Liver (tissue), 9 donors: Measurements from ENCODE around the gene MUTYH. TPM values are rescaled to one million over a fixed set of nuclear protein-coding genes. Genes with fewer than 3 reads are reported as not detected.

Source experiments
- DNase-seq: peaks from one replicate; pipeline ENCODE4 v3.0.0-alpha.2; 2017; ENCODE audit warnings: low spot score
- H3K27ac ChIP-seq, 2 donors: one replicate each; pipeline ENCODE4 v1.7.0; 2013; ENCODE audit warnings: inconsistent platforms in 2 of 2, low read length in 2 of 2, control low read depth in 1 of 2, low read depth in 1 of 2, mild to moderate bottlenecking in 1 of 2
- H3K27me3 ChIP-seq, 4 donors: one replicate each; pipeline versions ENCODE4 v1.6.1 to v1.7.0; 2013; ENCODE audit warnings: low read length in 3 of 4, inconsistent platforms in 1 of 4, mild to moderate bottlenecking in 1 of 4, moderate library complexity in 1 of 4; ENCODE audit not compliant: control insufficient read depth in 4 of 4, insufficient read depth in 4 of 4
- H3K36me3 ChIP-seq, 4 donors: one replicate each; pipeline versions ENCODE4 v1.6.1 to v1.7.0; 2013; ENCODE audit warnings: low read length in 3 of 4, mild to moderate bottlenecking in 3 of 4, low read depth in 1 of 4, moderate library complexity in 1 of 4; ENCODE audit not compliant: control insufficient read depth in 4 of 4, insufficient read depth in 3 of 4
- H3K4me1 ChIP-seq, 4 donors: one replicate each; pipeline versions ENCODE4 v1.6.1 to v1.7.0; 2013; ENCODE audit warnings: low read length in 3 of 4, mild to moderate bottlenecking in 3 of 4, moderate library complexity in 1 of 4; ENCODE audit not compliant: control insufficient read depth in 4 of 4, insufficient read depth in 4 of 4
- H3K4me3 ChIP-seq, 3 donors: one replicate each; pipeline versions ENCODE4 v1.6.1 to v1.7.0; 2013; ENCODE audit warnings: low read length in 3 of 3, control low read depth in 1 of 3, low read depth in 1 of 3, mild to moderate bottlenecking in 1 of 3
- H3K9ac ChIP-seq, 2 donors: one replicate each; pipeline ENCODE4 v1.7.0; 2013; ENCODE audit warnings: low read length in 2 of 2, mild to moderate bottlenecking in 2 of 2, moderate library complexity in 2 of 2, control low read depth in 1 of 2, low read depth in 1 of 2
- H3K9me3 ChIP-seq, 4 donors: one replicate each; pipeline versions ENCODE4 v1.6.1 to v1.7.0; 2013; ENCODE audit warnings: low read length in 3 of 4; ENCODE audit not compliant: control insufficient read depth in 4 of 4
- CTCF ChIP-seq: fragments of 150-350 bp; IDR thresholded peaks from 2 replicates; pipeline ENCODE4 v1.5.1; 2017; ENCODE audit warnings: improper control_type of control experiment, low read depth, low read length; ENCODE audit not compliant: missing input control
- EGR1 ChIP-seq, 2 donors: IDR thresholded peaks; 2 replicates each; pipeline ENCODE4 v1.6.1; 2016 to 2018; ENCODE audit warnings: antibody characterized with exemption in 2 of 2, low read depth in 2 of 2
- FOXA1 ChIP-seq: IDR thresholded peaks from 2 replicates; pipeline ENCODE4 v1.6.1; 2016; ENCODE audit warnings: antibody characterized with exemption
- HNF4A ChIP-seq, 2 donors: conservative IDR thresholded peaks; 2 replicates each; pipeline ENCODE4 v1.6.1; 2016; ENCODE audit warnings: antibody characterized with exemption in 2 of 2, mild to moderate bottlenecking in 2 of 2
- HNF4G ChIP-seq: IDR thresholded peaks from 2 replicates; pipeline ENCODE4 v1.6.1; 2016; ENCODE audit warnings: antibody characterized with exemption
- JUND ChIP-seq, 2 donors: IDR thresholded peaks; 2 replicates each; pipeline ENCODE4 v1.6.1; 2016; ENCODE audit warnings: antibody characterized with exemption in 2 of 2
- RAD21 ChIP-seq, 2 donors: IDR thresholded peaks; 2 replicates each; pipeline ENCODE4 v1.6.1; 2016; ENCODE audit warnings: antibody characterized with exemption in 2 of 2, mild to moderate bottlenecking in 2 of 2
- SP1 ChIP-seq: IDR thresholded peaks from 2 replicates; pipeline ENCODE4 v1.6.1; 2018; ENCODE audit warnings: antibody characterized with exemption, mild to moderate bottlenecking
- TAF1 ChIP-seq: conservative IDR thresholded peaks from 2 replicates; pipeline ENCODE4 v1.6.1; 2016; ENCODE audit warnings: antibody characterized with exemption, mild to moderate bottlenecking
- YY1 ChIP-seq: IDR thresholded peaks from 2 replicates; pipeline ENCODE4 v1.6.1; 2016; ENCODE audit warnings: antibody characterized with exemption, mild to moderate bottlenecking
- WGBS: extraction: QIAGEN DNeasy Blood & Tissue Kit; methylation state at CpG from one replicate; pipeline ENCODE4 v1.1.7; 2013; 5-methylcytosine and 5-hydroxymethylcytosine counted together
- polyA plus RNA-seq, 2 donors: library from polyadenylated mRNA; stranded (reverse) in 1 of 2; unstranded in 1 of 2; fragments of 200-250 nt in 1 of 2; fragments of >200 nt in 1 of 2; fragmentation: Nextera tagmentation in 1 of 2; extraction: Ambion mirVana in 1 of 2; gene quantifications; one replicate each; pipeline versions ENCODE4 v1.2.1 to v1.2.3, GENCODE V29; 2013 to 2015
- total RNA-seq, 2 donors: library from RNA; depleted of rRNA; stranded (reverse); fragments of >200 nt; gene quantifications; one replicate each; pipeline ENCODE4 v1.2.3, GENCODE V29; 2014
- TF ChIP-seq, protein P1 (sequence below): IDR thresholded peaks from 2 replicates; pipeline ENCODE4 v1.6.1; 2016; ENCODE audit warnings: antibody characterized with exemption
- TF ChIP-seq, protein P2 (sequence below): IDR thresholded peaks from 2 replicates; pipeline ENCODE4 v1.6.1; 2016; ENCODE audit warnings: antibody characterized with exemption
- TF ChIP-seq, protein P3 (sequence below): IDR thresholded peaks from 2 replicates; pipeline ENCODE4 v1.6.1; 2016; ENCODE audit warnings: antibody characterized with exemption
- TF ChIP-seq, protein P4 (sequence below): IDR thresholded peaks from 2 replicates; pipeline ENCODE4 v1.6.1; 2016; ENCODE audit warnings: antibody characterized with exemption, mild to moderate bottlenecking
- donor health status: healthy.
- donor health status: healthy.
- donor health status: healthy.
- donor health status: healthy.
- donor health status: healthy.

The MUTYH gene
- total and polyA plus RNA-seq, 4 donors: 5.2 to 10.0 (median 8.2) TPM

DNA sequence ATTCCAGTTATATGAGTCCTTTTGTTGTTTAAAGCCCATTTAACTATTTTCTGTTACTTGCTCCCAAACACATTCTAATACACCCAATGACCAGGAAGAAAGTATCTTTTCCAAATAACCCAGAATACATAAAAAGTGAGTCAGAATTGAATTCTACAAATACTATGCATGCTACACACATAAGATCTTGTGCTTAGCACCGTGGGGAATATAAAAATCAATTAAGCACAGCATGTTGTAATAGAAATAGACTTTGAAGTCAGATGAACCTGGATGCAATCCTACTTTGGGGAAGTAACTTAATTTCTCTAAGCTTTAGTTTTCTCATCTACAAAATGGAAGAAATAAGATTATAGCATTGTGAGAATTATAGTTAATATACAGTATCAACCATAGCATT is 40.5 kb upstream of the MUTYH start:
- H3K27ac ChIP-seq: no peak overlapping the region
- H3K36me3 ChIP-seq: no peaks in the 10 kb centered on the region
- H3K27me3 ChIP-seq: no peaks in the 10 kb centered on the region
- peaks cover 0 to 2% (median under 1%) of the 10 kb centered on the region in 4 donors for H3K4me1 ChIP-seq
- H3K4me3 ChIP-seq: no peak overlapping the region
- 41% methylated on average over 1 of the region's 1 CpG for WGBS
- TF ChIP-seq HNF4A (conservative IDR thresholded peaks at IDR 0.05) (peak in 1 of 2 donors; percentile 4), CTCF (no peak)
- H3K9ac ChIP-seq: no peak overlapping the region
- DNase-seq: no peak
- H3K9me3 ChIP-seq: no peaks in the 10 kb centered on the region

GRCh38 chr1:45380125-45380524 is 39.9 kb upstream of the MUTYH start:
- Histone ChIP-seq H3K4me1 (peaks cover 0 to 2% (median under 1%) of the 10 kb centered on the region in 4 donors), H3K27me3 (no peaks in the 10 kb centered on the region), H3K9me3 (no peaks in the 10 kb centered on the region), H3K4me3 (no peak overlapping the region), H3K27ac (no peak overlapping the region), H3K36me3 (no peaks in the 10 kb centered on the region), H3K9ac (no peak overlapping the region)
- no peak for DNase-seq
- TF ChIP-seq, protein P1, sequence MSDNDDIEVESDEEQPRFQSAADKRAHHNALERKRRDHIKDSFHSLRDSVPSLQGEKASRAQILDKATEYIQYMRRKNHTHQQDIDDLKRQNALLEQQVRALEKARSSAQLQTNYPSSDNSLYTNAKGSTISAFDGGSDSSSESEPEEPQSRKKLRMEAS: no peak
- 94% methylated on average over 4 of the region's 4 CpGs for WGBS

GRCh38 chr1:45379524-45379923 is 39.3 kb upstream of the MUTYH start:
- Histone ChIP-seq H3K9me3 (no peaks in the 10 kb centered on the region), H3K27me3 (no peaks in the 10 kb centered on the region), H3K4me1 (peaks cover 0 to 2% (median under 1%) of the 10 kb centered on the region in 4 donors), H3K9ac (no peak overlapping the region), H3K4me3 (no peak overlapping the region), H3K36me3 (no peaks in the 10 kb centered on the region), H3K27ac (no peak overlapping the region)
- no peak for DNase-seq
- no peak for TF ChIP-seq TAF1
- TF ChIP-seq YY1: no peak
- TF ChIP-seq FOXA1: no peak
- TF ChIP-seq, protein P2, sequence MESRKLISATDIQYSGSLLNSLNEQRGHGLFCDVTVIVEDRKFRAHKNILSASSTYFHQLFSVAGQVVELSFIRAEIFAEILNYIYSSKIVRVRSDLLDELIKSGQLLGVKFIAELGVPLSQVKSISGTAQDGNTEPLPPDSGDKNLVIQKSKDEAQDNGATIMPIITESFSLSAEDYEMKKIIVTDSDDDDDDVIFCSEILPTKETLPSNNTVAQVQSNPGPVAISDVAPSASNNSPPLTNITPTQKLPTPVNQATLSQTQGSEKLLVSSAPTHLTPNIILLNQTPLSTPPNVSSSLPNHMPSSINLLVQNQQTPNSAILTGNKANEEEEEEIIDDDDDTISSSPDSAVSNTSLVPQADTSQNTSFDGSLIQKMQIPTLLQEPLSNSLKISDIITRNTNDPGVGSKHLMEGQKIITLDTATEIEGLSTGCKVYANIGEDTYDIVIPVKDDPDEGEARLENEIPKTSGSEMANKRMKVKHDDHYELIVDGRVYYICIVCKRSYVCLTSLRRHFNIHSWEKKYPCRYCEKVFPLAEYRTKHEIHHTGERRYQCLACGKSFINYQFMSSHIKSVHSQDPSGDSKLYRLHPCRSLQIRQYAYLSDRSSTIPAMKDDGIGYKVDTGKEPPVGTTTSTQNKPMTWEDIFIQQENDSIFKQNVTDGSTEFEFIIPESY: no peak
- 97% methylated on average over 6 of the region's 6 CpGs for WGBS

DNA sequence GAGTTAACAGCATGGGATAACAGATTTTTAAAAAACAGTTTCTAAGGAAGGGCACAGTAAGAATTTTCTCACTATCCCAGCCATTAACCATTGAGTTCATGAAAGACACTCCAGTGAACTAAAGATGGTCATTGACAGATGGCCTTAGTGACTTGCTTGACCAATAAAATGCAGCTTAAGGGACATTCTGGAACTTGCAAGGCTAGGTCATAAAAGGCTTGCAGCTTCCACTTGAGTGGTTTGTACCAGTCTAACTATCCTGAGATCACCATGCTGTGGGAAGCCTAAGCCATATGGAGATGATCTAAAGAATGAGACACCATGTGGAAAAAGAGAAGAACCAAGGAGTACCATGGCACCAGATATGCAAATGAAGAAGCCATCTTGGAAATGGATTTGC is 37.9 kb upstream of the MUTYH start:
- no peak overlapping the region for H3K27ac ChIP-seq
- peaks cover 0 to 2% (median under 1%) of the 10 kb centered on the region in 4 donors for H3K4me1 ChIP-seq
- DNase-seq: no peak
- no peaks in the 10 kb centered on the region for H3K36me3 ChIP-seq
- H3K27me3 ChIP-seq: no peaks in the 10 kb centered on the region
- no peak overlapping the region for H3K9ac ChIP-seq
- H3K4me3 ChIP-seq: no peak overlapping the region
- no peaks in the 10 kb centered on the region for H3K9me3 ChIP-seq
- no peak for TF ChIP-seq EGR1 (IDR thresholded peaks at IDR 0.05; ENCODE audit: low read depth in 2 of 2)
- no peak for TF ChIP-seq CTCF
- TF ChIP-seq, protein P3, sequence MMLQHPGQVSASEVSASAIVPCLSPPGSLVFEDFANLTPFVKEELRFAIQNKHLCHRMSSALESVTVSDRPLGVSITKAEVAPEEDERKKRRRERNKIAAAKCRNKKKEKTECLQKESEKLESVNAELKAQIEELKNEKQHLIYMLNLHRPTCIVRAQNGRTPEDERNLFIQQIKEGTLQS: no peak
- TF ChIP-seq, protein P4, sequence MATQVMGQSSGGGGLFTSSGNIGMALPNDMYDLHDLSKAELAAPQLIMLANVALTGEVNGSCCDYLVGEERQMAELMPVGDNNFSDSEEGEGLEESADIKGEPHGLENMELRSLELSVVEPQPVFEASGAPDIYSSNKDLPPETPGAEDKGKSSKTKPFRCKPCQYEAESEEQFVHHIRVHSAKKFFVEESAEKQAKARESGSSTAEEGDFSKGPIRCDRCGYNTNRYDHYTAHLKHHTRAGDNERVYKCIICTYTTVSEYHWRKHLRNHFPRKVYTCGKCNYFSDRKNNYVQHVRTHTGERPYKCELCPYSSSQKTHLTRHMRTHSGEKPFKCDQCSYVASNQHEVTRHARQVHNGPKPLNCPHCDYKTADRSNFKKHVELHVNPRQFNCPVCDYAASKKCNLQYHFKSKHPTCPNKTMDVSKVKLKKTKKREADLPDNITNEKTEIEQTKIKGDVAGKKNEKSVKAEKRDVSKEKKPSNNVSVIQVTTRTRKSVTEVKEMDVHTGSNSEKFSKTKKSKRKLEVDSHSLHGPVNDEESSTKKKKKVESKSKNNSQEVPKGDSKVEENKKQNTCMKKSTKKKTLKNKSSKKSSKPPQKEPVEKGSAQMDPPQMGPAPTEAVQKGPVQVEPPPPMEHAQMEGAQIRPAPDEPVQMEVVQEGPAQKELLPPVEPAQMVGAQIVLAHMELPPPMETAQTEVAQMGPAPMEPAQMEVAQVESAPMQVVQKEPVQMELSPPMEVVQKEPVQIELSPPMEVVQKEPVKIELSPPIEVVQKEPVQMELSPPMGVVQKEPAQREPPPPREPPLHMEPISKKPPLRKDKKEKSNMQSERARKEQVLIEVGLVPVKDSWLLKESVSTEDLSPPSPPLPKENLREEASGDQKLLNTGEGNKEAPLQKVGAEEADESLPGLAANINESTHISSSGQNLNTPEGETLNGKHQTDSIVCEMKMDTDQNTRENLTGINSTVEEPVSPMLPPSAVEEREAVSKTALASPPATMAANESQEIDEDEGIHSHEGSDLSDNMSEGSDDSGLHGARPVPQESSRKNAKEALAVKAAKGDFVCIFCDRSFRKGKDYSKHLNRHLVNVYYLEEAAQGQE: no peak
- no peak for TF ChIP-seq JUND (IDR thresholded peaks at IDR 0.05)
- no peak for TF ChIP-seq HNF4G
- TF ChIP-seq SP1: no peak
- TF ChIP-seq RAD21 (IDR thresholded peaks at IDR 0.05): no peak
